Right lung (tissue), 5 donors: ENCODE results near the gene TRERF1. TPM values are rescaled to one million over a fixed set of nuclear protein-coding genes. Genes with fewer than 3 reads are reported as not detected.

ENCODE experiments used
- DNase-seq, 2 donors: peaks; one replicate each; pipeline ENCODE4 v3.0.0-alpha.2; 2013
- polyA plus RNA-seq, 5 donors: library from polyadenylated mRNA; unstranded; fragments of 120-200 nt; gene quantifications; one replicate each; pipeline versions ENCODE4 v1.2.1 to v1.2.3, GENCODE V29; 2013; ENCODE audit warnings: inconsistent platforms in 1 of 5, low replicate concordance in 1 of 5; ENCODE audit not compliant: insufficient read length in 5 of 5, insufficient read depth in 1 of 5

TRERF1 gene
- polyA plus RNA-seq, 5 donors = 19.2 to 21.0 (median 19.9) TPM

GRCh38 chr6:42368181-42368580 is 83.5 kb downstream of the TRERF1 start:
- DNase-seq = no peak

GRCh38 chr6:42367353-42368011 is 84.2 kb downstream of the TRERF1 start:
- no peak for DNase-seq

- DNase-seq = no peak
Measured at GRCh38 chr6:42366999-42367352, 84.8 kb downstream of the TRERF1 start.

- no peak for DNase-seq
Measured at GRCh38 chr6:42366011-42366705, 85.6 kb downstream of the TRERF1 start.

GRCh38 chr6:42365021-42365420 is 86.7 kb downstream of the TRERF1 start:
- no peak for DNase-seq

GRCh38 chr6:42363926-42364849 is 87.5 kb downstream of the TRERF1 start:
- DNase-seq = no peak

- DNase-seq = no peak
Measured at GRCh38 chr6:42361036-42361435, 90.7 kb downstream of the TRERF1 start.

- DNase-seq = no peak
Measured at GRCh38 chr6:42359021-42359420, 92.7 kb downstream of the TRERF1 start.

GRCh38 chr6:42355416-42355815 is 96.3 kb downstream of the TRERF1 start:
- no peak for DNase-seq

- DNase-seq = no peak
Measured at GRCh38 chr6:42354702-42355101, 97.0 kb downstream of the TRERF1 start.

- DNase-seq = no peak
Measured at GRCh38 chr6:42352856-42353564, 98.7 kb downstream of the TRERF1 start.

- DNase-seq = no peak
Measured at GRCh38 chr6:42350911-42351310, 100.8 kb downstream of the TRERF1 start.

- DNase-seq = no peak
Measured at GRCh38 chr6:42349753-42350511, 101.8 kb downstream of the TRERF1 start.

GRCh38 chr6:42347456-42347855 is 104.3 kb downstream of the TRERF1 start:
- no peak for DNase-seq

GRCh38 chr6:42345696-42346416 is 105.9 kb downstream of the TRERF1 start:
- DNase-seq = no peak

GRCh38 chr6:42344756-42345155 is 107.0 kb downstream of the TRERF1 start:
- no peak for DNase-seq

- DNase-seq = no peak
Measured at GRCh38 chr6:42341771-42342553, 109.8 kb downstream of the TRERF1 start.

GRCh38 chr6:42341221-42341620 is 110.5 kb downstream of the TRERF1 start:
- DNase-seq = no peak

- DNase-seq = no peak
Measured at GRCh38 chr6:42340511-42340910, 111.2 kb downstream of the TRERF1 start.

GRCh38 chr6:42339991-42340401 is 111.7 kb downstream of the TRERF1 start:
- DNase-seq = no peak
